Hepatocyte (in vitro differentiated cells): Measurements from ENCODE around the gene FGGY. TPM values are rescaled to one million over a fixed set of nuclear protein-coding genes. Genes with fewer than 3 reads are reported as not detected.

Source experiments
- DNase-seq: peaks from one replicate; pipeline ENCODE4 v3.0.0-alpha.2; 2016; ENCODE audit warnings: low spot score
- H2AFZ ChIP-seq: fragments of 200-600 bp; sonication (generic); 2 replicates; pipeline ENCODE4 v1.6.0; 2016; ENCODE audit warnings: antibody characterized with exemption, mild to moderate bottlenecking
- H3K27ac ChIP-seq: fragments of 200-600 bp; sonication (generic); 2 replicates; pipeline ENCODE4 v1.5.1; 2016; ENCODE audit warnings: mild to moderate bottlenecking
- H3K27me3 ChIP-seq: fragments of 200-600 bp; sonication (generic); 2 replicates; pipeline ENCODE4 v1.6.1; 2016
- H3K36me3 ChIP-seq: fragments of 200-600 bp; sonication (generic); replicated peaks from 2 replicates; pipeline ENCODE4 v1.5.1; 2016; ENCODE audit warnings: low read depth; ENCODE audit not compliant: insufficient read depth
- H3K4me1 ChIP-seq: fragments of 200-600 bp; sonication (generic); 2 replicates; pipeline ENCODE4 v1.5.1; 2016; ENCODE audit warnings: mild to moderate bottlenecking, moderate library complexity; ENCODE audit not compliant: insufficient read depth
- H3K4me2 ChIP-seq: fragments of 200-600 bp; sonication (generic); 2 replicates; pipeline ENCODE4 v1.6.0; 2016
- H3K4me3 ChIP-seq: fragments of 200-600 bp; sonication (generic); 2 replicates; pipeline ENCODE4 v1.5.1; 2016; ENCODE audit warnings: mild to moderate bottlenecking
- H3K79me2 ChIP-seq: fragments of 200-600 bp; sonication (generic); 2 replicates; pipeline ENCODE4 v1.6.0; 2017; ENCODE audit warnings: mild to moderate bottlenecking
- H3K9me2 ChIP-seq: fragments of 200-600 bp; sonication (generic); replicated peaks from 2 replicates; pipeline ENCODE4 v1.6.0; 2017; ENCODE audit warnings: mild to moderate bottlenecking; ENCODE audit not compliant: insufficient read depth
- H3K9me3 ChIP-seq: fragments of 200-600 bp; sonication (generic); 2 replicates; pipeline ENCODE4 v1.5.1; 2016; ENCODE audit warnings: low read depth, mild to moderate bottlenecking
- H4K20me1 ChIP-seq: fragments of 200-600 bp; sonication (generic); 2 replicates; pipeline ENCODE4 v1.6.0; 2016; ENCODE audit warnings: mild to moderate bottlenecking; ENCODE audit not compliant: insufficient read depth, poor library complexity, severe bottlenecking
- CTCF ChIP-seq: fragments of 200-600 bp; sonication (generic); IDR thresholded peaks from 2 replicates; pipeline ENCODE4 v1.5.1; 2016; ENCODE audit warnings: antibody characterized with exemption, mild to moderate bottlenecking; ENCODE audit not compliant: poor library complexity
- EZH2 ChIP-seq: fragments of 200-600 bp; sonication (generic); IDR thresholded peaks from 2 replicates; pipeline ENCODE4 v1.6.1; 2016; ENCODE audit warnings: antibody characterized with exemption, mild to moderate bottlenecking, borderline replicate concordance
- EZH2phosphoT487 ChIP-seq: fragments of 200-600 bp; sonication (generic); IDR thresholded peaks from one replicate; pipeline ENCODE4 v1.6.1; 2018; ENCODE audit warnings: antibody characterized with exemption, mild to moderate bottlenecking, low read depth, moderate library complexity; ENCODE audit not compliant: unreplicated experiment, severe bottlenecking
- WGBS: methylation state at CpG from one replicate; pipeline ENCODE4 v1.1.6; 2016; ENCODE audit warnings: low lambda C conversion rate; ENCODE audit errors: missing lambda C conversion rate; 5-methylcytosine and 5-hydroxymethylcytosine counted together
- polyA plus RNA-seq: library from polyadenylated mRNA; unstranded; fragments of >200 nt; fragmentation: Nextera tagmentation; extraction: Ambion mirVana; gene quantifications from 2 replicates; pipeline ENCODE4 v1.2.1, GENCODE V29; 2016
- total RNA-seq: library from RNA; depleted of rRNA; stranded (reverse); fragments of >200 nt; gene quantifications from 2 replicates; pipeline ENCODE4 v1.2.3, GENCODE V29; 2014

The FGGY gene
- total and polyA plus RNA-seq, 2 experiments from 2014 or later, result 18.0 to 20.6 TPM

- DNase-seq, result no peak
- H3K4me3 ChIP-seq, result no peak overlapping the region
These were observed 132.8 kb downstream of the FGGY start for GRCh38 chr1:59429656-59430055.

DNA sequence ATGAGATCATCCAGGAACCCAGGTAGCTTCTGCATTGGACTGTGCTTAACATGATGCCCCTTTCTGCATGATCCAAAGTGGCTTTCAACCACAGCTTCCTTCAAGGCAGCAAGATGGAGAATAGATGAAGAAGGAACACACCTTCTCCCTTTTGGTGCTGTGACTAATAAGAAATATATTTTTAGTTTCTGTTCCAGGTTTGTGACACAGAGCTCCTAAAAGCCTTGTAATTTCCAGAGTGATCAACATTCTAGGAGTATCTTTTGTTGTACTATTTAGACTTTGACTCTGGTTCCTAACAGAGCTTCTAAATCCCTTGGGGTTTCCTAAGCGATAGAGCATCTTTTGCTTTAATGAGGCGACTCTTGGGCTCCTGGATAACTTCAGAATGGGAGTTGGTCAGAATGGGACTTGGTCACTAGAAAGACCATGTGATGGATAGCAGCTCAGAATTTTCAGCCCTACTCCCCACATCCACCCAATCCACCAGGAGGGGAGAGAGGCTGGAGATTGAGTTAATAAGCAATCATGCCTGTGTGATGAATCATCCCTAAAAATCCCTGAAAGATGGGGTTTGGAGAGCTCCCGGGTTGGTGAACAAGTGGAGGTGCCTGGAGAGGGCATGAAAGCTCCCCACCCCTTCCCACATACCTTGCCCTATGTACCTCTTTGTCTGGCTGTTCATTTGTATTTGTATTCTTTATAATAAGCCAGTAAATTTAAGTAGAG, 134.8 kb downstream of the FGGY start:
- no peak overlapping the region for H3K4me3 ChIP-seq
- H3K27me3 ChIP-seq, result no peaks in the 10 kb centered on the region
- WGBS, result 74% methylated on average over 3 of the region's 3 CpGs
- no peaks in the 10 kb centered on the region for H3K36me3 ChIP-seq
- TF ChIP-seq EZH2 (no peak), CTCF (no peak), EZH2phosphoT487 (no peak)
- peaks cover 16% of the 10 kb centered on the region for H3K4me1 ChIP-seq
- H2AFZ ChIP-seq, result no peak overlapping the region
- H3K27ac ChIP-seq, result peak overlapping the region; percentile 91
- DNase-seq, result no peak
- no peaks in the 10 kb centered on the region for H4K20me1 ChIP-seq
- H3K9me3 ChIP-seq, result no peaks in the 10 kb centered on the region
- H3K79me2 ChIP-seq, result no peaks in the 10 kb centered on the region
- H3K4me2 ChIP-seq, result peak overlapping the region; percentile 21
- no peaks in the 10 kb centered on the region for H3K9me2 ChIP-seq

More at GRCh38 chr1:59429656-59430055, 132.8 kb downstream of the FGGY start:
- 91% methylated on average over 3 of the region's 3 CpGs for WGBS
- Histone ChIP-seq H4K20me1 (no peaks in the 10 kb centered on the region), H3K27ac (no peak overlapping the region), H2AFZ (no peak overlapping the region), H3K4me1 (peaks cover 13% of the 10 kb centered on the region), H3K36me3 (no peaks in the 10 kb centered on the region), H3K27me3 (no peaks in the 10 kb centered on the region), H3K9me2 (no peaks in the 10 kb centered on the region), H3K79me2 (no peaks in the 10 kb centered on the region), H3K9me3 (no peaks in the 10 kb centered on the region), H3K4me2 (no peak overlapping the region)
- TF ChIP-seq EZH2 (no peak), CTCF (no peak), EZH2phosphoT487 (no peak)

- Histone ChIP-seq H3K4me2 (peak overlapping the region; percentile 21), H4K20me1 (no peaks in the 10 kb centered on the region), H3K79me2 (no peaks in the 10 kb centered on the region), H3K27me3 (no peaks in the 10 kb centered on the region), H3K9me3 (no peaks in the 10 kb centered on the region), H3K4me1 (peaks cover 16% of the 10 kb centered on the region), H3K36me3 (no peaks in the 10 kb centered on the region), H3K9me2 (no peaks in the 10 kb centered on the region), H3K27ac (peak overlapping the region; percentile 91), H2AFZ (no peak overlapping the region), H3K4me3 (no peak overlapping the region)
- 77% methylated on average over 6 of the region's 6 CpGs for WGBS
- DNase-seq, result peak; percentile 39
- TF ChIP-seq EZH2phosphoT487, result no peak
- TF ChIP-seq CTCF, result no peak
- no peak for TF ChIP-seq EZH2
These were observed 135.9 kb downstream of the FGGY start for GRCh38 chr1:59432531-59433439.
